ENCODE data around the gene DNAJC4.

The DNAJC4 gene

DNA sequence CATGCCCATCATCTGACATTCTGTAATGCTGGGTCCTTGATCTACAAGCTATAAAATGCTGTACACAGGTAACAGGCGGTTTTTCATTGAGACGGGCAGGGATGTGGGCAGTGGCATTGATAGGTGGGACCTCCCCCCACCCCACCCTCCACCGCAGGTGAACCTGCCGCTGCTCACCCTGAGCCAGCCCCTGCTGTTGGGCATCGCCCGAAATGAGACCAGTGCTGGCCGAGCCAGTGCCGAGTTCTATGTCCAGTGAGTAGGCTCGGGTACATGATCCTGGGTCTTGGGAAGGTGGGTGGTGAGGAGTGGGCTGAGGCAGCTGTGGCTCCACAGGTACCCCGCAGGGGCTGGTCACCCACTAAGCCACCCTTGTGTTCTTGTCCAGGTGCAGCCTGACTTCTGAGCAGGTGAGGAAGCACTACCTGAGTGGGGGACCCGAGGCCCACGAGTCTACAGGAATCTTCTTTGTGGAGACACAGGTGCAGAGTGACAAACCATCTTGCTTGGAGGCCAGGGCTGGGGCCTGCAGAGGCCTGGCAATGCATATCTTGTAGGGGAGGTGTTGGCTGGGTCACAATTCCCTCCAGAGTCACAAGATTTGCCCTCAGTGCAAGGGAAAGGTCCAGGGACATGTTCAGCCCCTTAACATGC is 1.1 kb upstream of the DNAJC4 start:
- peak overlapping the region; percentile 90 for H3K4me3 Mint-ChIP-seq
- peak overlapping the region; percentile 91 for H3K27ac Mint-ChIP-seq
- H3K9me3 Mint-ChIP-seq: no peaks in the 10 kb centered on the region
- peaks cover 5% of the 10 kb centered on the region for H3K36me3 Mint-ChIP-seq (ENCODE audit: low read depth)
- H3K4me1 Mint-ChIP-seq (ENCODE audit: low read depth): peaks cover 36% of the 10 kb centered on the region
- no peak for DNase-seq (ENCODE audit: low spot score)
- H3K27me3 Mint-ChIP-seq (ENCODE audit: low read depth): no peaks in the 10 kb centered on the region

DNA sequence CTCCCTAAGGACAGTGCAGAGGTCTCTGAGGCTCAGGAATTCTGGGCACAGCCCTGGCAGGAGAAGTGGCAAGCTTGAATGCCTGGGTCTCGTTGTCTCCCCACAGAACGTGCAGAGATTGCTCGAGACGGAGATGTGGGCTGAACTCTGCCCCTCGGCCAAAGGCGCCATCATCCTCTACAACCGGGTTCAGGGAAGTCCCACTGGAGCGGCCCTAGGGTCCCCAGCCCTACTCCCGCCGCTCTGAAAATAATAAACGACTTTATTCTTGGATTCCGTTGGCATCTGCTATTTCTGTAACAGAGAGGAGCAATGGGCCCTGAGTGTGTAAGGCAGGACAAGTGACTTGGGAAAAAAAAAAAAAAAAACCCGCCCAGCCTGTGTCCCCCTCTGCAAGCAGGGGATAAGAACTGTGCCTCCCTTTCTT is 591 bp upstream of the DNAJC4 start:
- peak overlapping the region; percentile 90 for H3K4me3 Mint-ChIP-seq
- H3K4me1 Mint-ChIP-seq (ENCODE audit: low read depth): peaks cover 35% of the 10 kb centered on the region
- peaks cover 5% of the 10 kb centered on the region for H3K36me3 Mint-ChIP-seq (ENCODE audit: low read depth)
- peak overlapping the region; percentile 91 for H3K27ac Mint-ChIP-seq
- DNase-seq (ENCODE audit: low spot score): no peak
- H3K27me3 Mint-ChIP-seq (ENCODE audit: low read depth): no peaks in the 10 kb centered on the region
- no peaks in the 10 kb centered on the region for H3K9me3 Mint-ChIP-seq

DNA sequence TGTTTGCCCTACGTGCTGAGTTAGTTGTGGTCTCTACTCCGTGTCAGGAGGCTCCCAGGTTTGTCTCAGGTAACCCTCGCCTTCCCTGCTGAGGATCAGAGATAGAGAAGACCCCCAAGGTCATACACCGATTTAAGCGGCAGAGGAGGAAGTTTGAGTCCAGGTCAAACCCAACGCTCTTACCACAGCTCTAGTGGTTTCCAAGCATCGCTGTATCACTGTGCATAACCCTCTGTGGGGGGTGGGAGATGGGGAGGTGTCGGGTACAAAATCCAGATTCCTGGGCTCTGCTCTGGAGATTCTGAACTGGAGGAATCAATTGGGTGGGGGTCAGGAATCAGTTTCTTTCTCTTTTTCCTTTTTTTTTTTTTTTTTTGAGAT is 627 bp downstream of the DNAJC4 start:
- DNase-seq (ENCODE audit: low spot score): no peak
- Mint-ChIP-seq H3K27ac (peak overlapping the region; percentile 66), H3K9me3 (no peaks in the 10 kb centered on the region), H3K4me3 (peak overlapping the region; percentile 90), H3K27me3 (ENCODE audit: low read depth) (no peaks in the 10 kb centered on the region), H3K36me3 (ENCODE audit: low read depth) (peaks cover 6% of the 10 kb centered on the region), H3K4me1 (ENCODE audit: low read depth) (peaks cover 37% of the 10 kb centered on the region)

DNA sequence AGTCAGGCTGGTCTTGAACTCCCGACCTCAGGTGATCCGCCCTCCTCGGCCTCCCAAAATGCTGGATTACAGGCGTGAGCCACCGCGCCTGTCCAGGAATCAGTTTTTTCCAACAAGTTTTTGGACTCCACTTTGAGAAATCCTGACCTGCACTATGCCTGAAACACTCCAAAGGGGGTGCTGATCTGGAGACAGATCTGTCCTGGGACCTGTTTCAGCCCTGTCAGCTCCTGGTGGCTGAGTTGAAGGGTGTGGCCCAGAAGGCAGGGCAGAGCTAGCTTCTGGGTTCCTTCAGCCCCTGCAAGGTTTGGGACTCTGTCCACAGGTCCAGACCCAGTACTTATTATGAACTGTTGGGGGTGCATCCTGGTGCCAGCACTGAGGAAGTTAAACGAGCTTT is 1.2 kb downstream of the DNAJC4 start:
- Mint-ChIP-seq H3K27me3 (ENCODE audit: low read depth) (no peaks in the 10 kb centered on the region), H3K27ac (no peak overlapping the region), H3K9me3 (no peaks in the 10 kb centered on the region), H3K4me1 (ENCODE audit: low read depth) (peaks cover 37% of the 10 kb centered on the region), H3K36me3 (ENCODE audit: low read depth) (peaks cover 6% of the 10 kb centered on the region), H3K4me3 (peak overlapping the region; percentile 90)
- DNase-seq (ENCODE audit: low spot score): no peak

DNA sequence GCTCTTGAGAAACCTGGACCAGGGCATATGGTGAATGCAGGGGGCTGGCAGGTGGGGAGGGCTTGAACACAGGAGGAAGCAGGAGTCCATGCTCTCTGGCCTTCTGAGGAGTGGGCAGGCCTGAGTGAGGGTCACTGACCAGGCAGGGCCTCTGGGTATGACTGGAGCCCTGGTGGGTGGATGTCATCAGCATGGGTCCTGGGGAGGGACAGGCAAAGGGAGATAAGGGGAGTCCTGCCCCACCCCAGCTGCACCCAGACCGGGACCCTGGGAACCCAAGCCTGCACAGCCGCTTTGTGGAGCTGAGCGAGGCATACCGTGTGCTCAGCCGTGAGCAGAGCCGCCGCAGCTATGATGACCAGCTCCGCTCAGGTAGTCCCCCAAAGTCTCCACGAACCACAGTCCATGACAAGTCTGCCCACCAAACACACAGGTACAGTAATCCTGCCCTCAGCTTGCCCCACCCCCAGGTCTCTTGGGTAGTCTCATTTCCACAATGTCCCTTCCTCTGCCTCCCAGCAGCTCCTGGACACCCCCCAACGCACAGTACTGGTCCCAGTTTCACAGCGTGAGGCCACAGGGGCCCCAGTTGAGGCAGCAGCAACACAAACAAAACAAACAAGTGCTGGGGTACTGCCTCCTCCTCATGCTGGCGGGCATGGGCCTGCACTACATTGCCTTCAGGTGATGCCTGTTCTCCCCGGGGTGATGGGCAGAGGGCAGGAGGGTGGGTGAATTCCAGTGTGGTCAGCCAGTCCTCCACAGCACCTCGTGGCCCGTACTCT is 2.0 kb downstream of the DNAJC4 start:
- no peak for DNase-seq (ENCODE audit: low spot score)
- H3K4me1 Mint-ChIP-seq (ENCODE audit: low read depth): peaks cover 38% of the 10 kb centered on the region
- peaks cover 10% of the 10 kb centered on the region for H3K36me3 Mint-ChIP-seq (ENCODE audit: low read depth)
- H3K4me3 Mint-ChIP-seq: peak overlapping the region; percentile 90
- no peaks in the 10 kb centered on the region for H3K9me3 Mint-ChIP-seq
- peak overlapping the region; percentile 53 for H3K27ac Mint-ChIP-seq
- no peaks in the 10 kb centered on the region for H3K27me3 Mint-ChIP-seq (ENCODE audit: low read depth)

DNA sequence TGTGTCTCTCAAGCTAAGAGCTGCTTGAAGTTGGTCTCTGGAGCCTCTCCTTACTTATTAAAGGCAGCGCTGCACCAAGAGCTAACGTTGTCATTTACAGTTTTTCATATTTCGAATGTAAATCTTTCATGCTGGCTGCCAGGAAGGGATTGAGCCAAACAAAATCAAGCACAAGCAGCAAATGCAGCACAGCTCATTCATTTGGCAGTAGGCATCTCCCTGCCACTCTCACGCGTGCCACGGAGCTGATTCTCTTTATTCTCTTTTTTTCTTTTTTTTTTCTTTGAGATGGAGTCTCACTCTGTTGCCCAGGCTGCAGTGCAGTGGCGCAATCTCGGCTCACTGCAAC is 2.6 kb downstream of the DNAJC4 start:
- Mint-ChIP-seq H3K36me3 (ENCODE audit: low read depth) (peaks cover 12% of the 10 kb centered on the region), H3K4me1 (ENCODE audit: low read depth) (peaks cover 34% of the 10 kb centered on the region), H3K27me3 (ENCODE audit: low read depth) (no peaks in the 10 kb centered on the region), H3K9me3 (no peaks in the 10 kb centered on the region), H3K4me3 (peak overlapping the region; percentile 69), H3K27ac (peak overlapping the region; percentile 53)
- DNase-seq (ENCODE audit: low spot score): no peak

DNA sequence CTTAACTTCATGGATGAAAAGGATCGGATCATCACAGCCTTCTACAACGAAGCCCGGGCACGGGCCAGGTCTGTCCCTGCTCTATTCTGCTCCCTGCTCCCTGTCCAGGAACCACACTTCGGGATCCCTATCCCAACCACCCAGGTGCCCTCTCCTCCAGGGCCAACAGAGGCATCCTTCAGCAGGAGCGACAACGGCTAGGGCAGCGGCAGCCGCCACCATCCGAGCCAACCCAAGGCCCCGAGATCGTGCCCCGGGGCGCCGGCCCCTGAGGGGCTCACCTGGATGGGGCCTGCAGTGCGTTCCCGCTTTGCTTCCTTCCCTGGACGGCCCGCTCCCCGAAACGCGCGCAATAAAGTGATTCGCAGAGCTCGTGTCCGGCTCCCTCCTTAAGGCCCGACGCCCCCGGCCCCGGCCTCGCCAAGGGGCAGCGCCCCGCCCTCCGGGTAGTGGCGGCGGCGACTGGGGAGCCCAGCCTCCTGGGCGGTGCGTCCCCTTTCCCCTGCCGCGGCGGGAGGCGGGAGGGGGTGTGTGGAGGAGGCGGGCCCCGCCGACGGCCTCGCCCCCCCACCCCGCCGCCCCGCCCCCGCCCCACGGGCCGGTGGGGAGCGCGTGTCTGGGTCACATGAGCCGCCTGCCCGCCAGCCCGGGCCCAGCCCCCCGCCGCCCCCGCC is 3.7 kb downstream of the DNAJC4 start, which contains the start of gene VEGFB:
TSS of gene VEGFB (plus strand) at position 672 of the 674 bp plus-strand sequence. CDS start 250 bp downstream, outside the sequence.
- Mint-ChIP-seq H3K9me3 (no peaks in the 10 kb centered on the region), H3K4me3 (peak within 1 kb of the TSS; percentile 87), H3K27ac (peak within 1 kb of the TSS; percentile 71), H3K27me3 (ENCODE audit: low read depth) (no peaks in the 10 kb centered on the region), H3K36me3 (ENCODE audit: low read depth) (peaks cover 17% of the 10 kb centered on the region), H3K4me1 (ENCODE audit: low read depth) (peaks cover 35% of the 10 kb centered on the region)
- DNase-seq (ENCODE audit: low spot score): peak; percentile 72

DNA sequence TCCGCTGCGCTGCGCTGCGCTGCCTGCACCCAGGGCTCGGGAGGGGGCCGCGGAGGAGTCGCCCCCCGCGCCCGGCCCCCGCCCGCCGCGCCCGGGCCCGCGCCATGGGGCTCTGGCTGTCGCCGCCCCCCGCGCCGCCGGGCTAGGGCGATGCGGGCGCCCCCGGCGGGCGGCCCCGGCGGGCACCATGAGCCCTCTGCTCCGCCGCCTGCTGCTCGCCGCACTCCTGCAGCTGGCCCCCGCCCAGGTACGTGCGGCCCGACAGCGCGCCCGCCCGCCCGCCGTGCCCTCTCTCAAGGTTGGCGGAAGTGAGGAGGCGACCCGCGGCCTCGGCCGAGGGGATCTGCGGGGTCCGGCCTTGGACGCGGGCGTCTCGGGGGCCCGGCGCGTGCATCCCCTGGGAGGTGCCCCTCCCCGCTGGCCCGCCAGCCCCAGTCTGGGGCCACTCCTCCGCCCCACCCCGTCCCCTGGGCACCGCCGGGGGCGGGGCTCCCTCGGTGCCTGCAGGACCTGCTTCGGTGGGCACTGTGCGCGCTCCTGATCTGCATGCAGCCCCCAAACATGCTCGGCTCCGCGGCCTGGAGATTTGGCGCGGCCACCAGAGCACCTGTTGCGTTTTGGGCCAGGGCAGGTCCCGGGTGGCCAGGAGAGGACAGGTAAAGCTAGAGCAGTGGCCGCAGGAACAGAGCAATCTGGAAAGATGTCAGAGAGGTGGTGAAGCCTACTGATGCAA is 4.5 kb downstream of the DNAJC4 start:
- peak; percentile 61 for DNase-seq (ENCODE audit: low spot score)
- H3K9me3 Mint-ChIP-seq: no peaks in the 10 kb centered on the region
- H3K36me3 Mint-ChIP-seq (ENCODE audit: low read depth): peaks cover 18% of the 10 kb centered on the region
- peaks cover 32% of the 10 kb centered on the region for H3K4me1 Mint-ChIP-seq (ENCODE audit: low read depth)
- peak overlapping the region; percentile 71 for H3K27ac Mint-ChIP-seq
- H3K4me3 Mint-ChIP-seq: peak overlapping the region; percentile 87
- H3K27me3 Mint-ChIP-seq (ENCODE audit: low read depth): no peaks in the 10 kb centered on the region

DNA sequence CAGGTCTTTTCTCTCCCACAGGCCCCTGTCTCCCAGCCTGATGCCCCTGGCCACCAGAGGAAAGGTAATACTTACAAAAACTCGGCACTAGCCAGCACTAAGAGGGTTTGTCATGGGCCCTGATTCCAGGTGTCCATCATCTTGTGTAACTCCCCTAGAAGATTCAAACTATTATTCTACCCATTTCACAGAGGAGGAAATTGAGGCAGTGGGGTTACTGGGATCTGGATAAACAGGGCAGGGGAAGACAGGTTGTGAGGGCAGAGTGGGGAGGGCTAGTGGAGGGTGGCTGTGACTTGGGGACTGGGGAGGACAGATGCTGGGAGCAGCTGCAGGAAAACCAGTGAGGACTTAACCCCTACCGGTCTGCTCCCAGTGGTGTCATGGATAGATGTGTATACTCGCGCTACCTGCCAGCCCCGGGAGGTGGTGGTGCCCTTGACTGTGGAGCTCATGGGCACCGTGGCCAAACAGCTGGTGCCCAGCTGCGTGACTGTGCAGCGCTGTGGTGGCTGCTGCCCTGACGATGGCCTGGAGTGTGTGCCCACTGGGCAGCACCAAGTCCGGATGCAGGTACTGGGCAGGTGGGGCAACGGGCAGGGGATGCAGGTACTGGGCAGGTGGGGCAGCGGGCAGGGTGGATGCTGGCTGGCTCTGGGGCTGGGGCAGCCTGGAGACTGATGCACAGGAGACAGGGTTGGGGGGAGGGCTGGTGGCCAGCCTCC is 5.3 kb downstream of the DNAJC4 start:
- Mint-ChIP-seq H3K27me3 (ENCODE audit: low read depth) (no peaks in the 10 kb centered on the region), H3K36me3 (ENCODE audit: low read depth) (peaks cover 23% of the 10 kb centered on the region), H3K4me1 (ENCODE audit: low read depth) (peaks cover 38% of the 10 kb centered on the region), H3K4me3 (peak overlapping the region; percentile 87), H3K27ac (peak overlapping the region; percentile 71), H3K9me3 (no peaks in the 10 kb centered on the region)
- DNase-seq (ENCODE audit: low spot score): no peak

DNA sequence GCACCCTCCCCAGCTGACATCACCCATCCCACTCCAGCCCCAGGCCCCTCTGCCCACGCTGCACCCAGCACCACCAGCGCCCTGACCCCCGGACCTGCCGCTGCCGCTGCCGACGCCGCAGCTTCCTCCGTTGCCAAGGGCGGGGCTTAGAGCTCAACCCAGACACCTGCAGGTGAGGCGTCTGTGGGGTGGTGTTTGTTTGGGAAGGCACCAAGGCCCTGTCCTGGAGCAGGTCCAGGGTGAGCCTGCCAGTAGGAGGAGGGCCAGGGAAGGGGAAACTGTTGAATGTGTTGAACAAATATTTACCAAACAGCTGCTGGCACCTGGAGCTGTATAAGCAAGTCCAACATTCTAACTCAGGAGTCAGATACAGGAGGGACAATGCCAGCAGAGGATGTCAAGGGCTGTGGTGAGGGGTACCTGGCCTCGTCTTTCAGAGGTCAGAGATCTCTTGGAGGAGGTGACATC is 7.2 kb downstream of the DNAJC4 start:
- no peak overlapping the region for H3K4me3 Mint-ChIP-seq
- no peak overlapping the region for H3K27ac Mint-ChIP-seq
- DNase-seq (ENCODE audit: low spot score): no peak
- no peaks in the 10 kb centered on the region for H3K9me3 Mint-ChIP-seq
- H3K4me1 Mint-ChIP-seq (ENCODE audit: low read depth): peaks cover 34% of the 10 kb centered on the region
- H3K27me3 Mint-ChIP-seq (ENCODE audit: low read depth): no peaks in the 10 kb centered on the region
- H3K36me3 Mint-ChIP-seq (ENCODE audit: low read depth): peaks cover 24% of the 10 kb centered on the region

DNA sequence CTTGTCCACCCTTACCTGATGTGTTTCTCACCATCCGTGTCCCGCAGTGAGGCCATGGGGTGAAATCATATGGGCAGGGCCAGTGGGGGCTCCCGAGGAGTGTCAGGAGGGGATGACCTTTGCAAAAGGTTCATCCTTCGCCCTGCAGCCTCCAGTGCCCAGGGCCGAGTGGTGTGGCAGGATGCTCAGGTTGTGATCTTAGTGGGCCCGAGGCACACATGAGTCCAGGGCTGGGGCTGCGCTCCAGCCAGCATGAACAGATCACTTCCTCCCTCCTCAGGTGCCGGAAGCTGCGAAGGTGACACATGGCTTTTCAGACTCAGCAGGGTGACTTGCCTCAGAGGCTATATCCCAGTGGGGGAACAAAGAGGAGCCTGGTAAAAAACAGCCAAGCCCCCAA is 7.7 kb downstream of the DNAJC4 start:
- peak overlapping the region; percentile 8 for H3K27ac Mint-ChIP-seq
- peaks cover 31% of the 10 kb centered on the region for H3K4me1 Mint-ChIP-seq (ENCODE audit: low read depth)
- H3K27me3 Mint-ChIP-seq (ENCODE audit: low read depth): no peaks in the 10 kb centered on the region
- peaks cover 27% of the 10 kb centered on the region for H3K36me3 Mint-ChIP-seq (ENCODE audit: low read depth)
- H3K9me3 Mint-ChIP-seq: no peaks in the 10 kb centered on the region
- no peak overlapping the region for H3K4me3 Mint-ChIP-seq
- no peak for DNase-seq (ENCODE audit: low spot score)

DNA sequence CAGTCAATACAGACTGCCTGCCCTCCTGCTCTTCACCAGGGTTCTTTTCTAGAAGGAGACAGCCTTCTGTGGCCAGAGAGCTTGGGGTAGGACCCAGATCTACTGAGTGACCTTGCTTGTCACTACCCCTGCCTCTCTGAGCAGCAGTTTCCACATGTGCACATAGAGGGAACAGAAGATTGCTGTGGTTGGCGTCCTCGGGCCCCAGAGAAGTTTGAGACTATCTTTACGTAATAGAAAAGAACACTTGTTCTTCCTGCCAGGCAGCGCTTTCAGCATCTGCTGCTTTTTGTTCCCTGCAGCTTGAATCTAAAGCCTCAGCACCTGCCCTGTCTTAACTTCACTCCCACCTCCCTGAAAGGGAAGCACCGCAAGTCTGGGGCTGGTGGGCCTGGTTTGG is 8.7 kb downstream of the DNAJC4 start:
- no peak for DNase-seq (ENCODE audit: low spot score)
- peaks cover 36% of the 10 kb centered on the region for H3K36me3 Mint-ChIP-seq (ENCODE audit: low read depth)
- H3K4me3 Mint-ChIP-seq: peak overlapping the region; percentile 43
- H3K27me3 Mint-ChIP-seq (ENCODE audit: low read depth): no peaks in the 10 kb centered on the region
- H3K4me1 Mint-ChIP-seq (ENCODE audit: low read depth): peaks cover 33% of the 10 kb centered on the region
- H3K27ac Mint-ChIP-seq: peak overlapping the region; percentile 20
- no peaks in the 10 kb centered on the region for H3K9me3 Mint-ChIP-seq
